Ureter (tissue), 1 donor: ENCODE measurements around the gene SERPINA7. TPM values are rescaled to one million over a fixed set of nuclear protein-coding genes. Genes with fewer than 3 reads are reported as not detected.
"Not testable (repeated sequence)": the region's sequence is repeated elsewhere in the genome, so short reads cannot be mapped to it uniquely, and the experiment has no call there.

Experiments
- DNase-seq: peaks from one replicate; pipeline ENCODE4 v3.0.0-alpha.2; 2020; ENCODE audit warnings: low spot score
- total RNA-seq: library from RNA; stranded (reverse); gene quantifications from one replicate; pipeline ENCODE4 v1.2.4, GENCODE V29; 2023
- donor health status: DM: yes; HTN: yes; CAD: no.

Gene SERPINA7, protein sequence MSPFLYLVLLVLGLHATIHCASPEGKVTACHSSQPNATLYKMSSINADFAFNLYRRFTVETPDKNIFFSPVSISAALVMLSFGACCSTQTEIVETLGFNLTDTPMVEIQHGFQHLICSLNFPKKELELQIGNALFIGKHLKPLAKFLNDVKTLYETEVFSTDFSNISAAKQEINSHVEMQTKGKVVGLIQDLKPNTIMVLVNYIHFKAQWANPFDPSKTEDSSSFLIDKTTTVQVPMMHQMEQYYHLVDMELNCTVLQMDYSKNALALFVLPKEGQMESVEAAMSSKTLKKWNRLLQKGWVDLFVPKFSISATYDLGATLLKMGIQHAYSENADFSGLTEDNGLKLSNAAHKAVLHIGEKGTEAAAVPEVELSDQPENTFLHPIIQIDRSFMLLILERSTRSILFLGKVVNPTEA
- not detected for total RNA-seq

DNA sequence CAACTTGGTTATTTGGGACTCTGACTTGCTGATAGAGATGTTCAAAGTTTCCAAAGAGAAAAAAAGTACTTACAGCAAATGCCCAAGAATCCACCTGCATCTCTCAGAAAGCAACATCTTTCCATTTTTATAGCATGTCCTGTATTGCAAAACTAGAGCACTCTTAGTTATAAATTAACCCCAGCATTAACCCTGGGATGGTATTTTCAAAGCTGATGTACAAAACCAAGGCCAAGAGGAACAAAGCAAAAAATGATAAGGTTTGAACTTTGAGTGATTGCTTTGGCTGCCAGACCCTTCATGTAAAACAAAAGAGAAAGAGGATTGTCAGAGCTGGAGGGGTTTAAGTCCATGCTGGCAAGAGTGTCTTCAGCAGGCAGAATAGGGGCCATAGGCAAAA lies at the start of gene SERPINA7:
SERPINA7 (minus strand) TSS at position 103 of the 400 bp plus-strand sequence. CDS start 1,669 bp downstream, outside the sequence.
- no peak for DNase-seq

DNA sequence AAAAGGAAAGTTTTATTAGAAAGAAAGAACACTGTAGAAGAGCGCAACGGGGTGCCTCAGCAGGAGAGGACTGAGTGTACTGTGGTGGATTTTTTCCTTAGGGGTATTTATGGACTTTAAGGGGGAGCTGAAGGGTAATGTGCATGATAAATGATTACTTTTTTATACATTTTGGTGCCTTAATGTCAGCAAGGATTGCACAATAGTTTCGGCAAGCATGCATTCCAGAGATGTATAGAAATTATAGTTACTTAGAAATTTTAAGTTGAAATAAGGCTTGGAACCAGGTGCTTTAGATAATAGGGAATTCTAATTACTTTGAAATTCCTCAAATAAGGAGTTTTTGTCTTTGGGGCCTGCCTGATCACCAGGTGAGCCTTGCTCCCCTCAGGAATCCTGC lies 30.5 kb upstream of the SERPINA7 start:
- DNase-seq = no peak

DNA sequence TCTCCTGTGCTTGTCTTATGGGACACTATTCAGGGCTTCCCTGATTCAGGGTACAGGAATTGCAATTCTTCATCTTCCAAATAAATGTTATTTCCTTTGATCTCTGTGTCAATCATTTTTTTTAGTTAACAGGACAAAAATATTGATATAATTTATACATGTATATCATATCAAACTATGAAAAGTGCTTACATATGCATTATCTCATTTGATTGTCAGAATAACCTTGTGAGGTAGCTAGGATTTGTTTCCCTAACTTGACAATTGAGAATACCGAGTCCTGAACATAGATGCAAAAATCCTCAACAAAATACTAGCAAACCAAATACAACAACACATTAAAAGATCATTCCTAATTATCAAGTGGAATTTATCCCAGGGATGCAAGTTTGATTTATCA lies 11.5 kb upstream of the SERPINA7 start:
- DNase-seq = no peak

GRCh38 chrX:106042296-106042695 lies 3.8 kb upstream of the SERPINA7 start:
- DNase-seq = no peak

- DNase-seq = no peak
These were observed 2.3 kb upstream of the SERPINA7 start for GRCh38 chrX:106040861-106041260.

- DNase-seq = no peak
These were observed 1.4 kb upstream of the SERPINA7 start for GRCh38 chrX:106039920-106040319.

GRCh38 chrX:106037835-106038473 lies 573 bp downstream of the SERPINA7 start:
- no peak for DNase-seq

GRCh38 chrX:106036716-106037115 lies 1.8 kb downstream of the SERPINA7 start:
- DNase-seq = no peak

DNA sequence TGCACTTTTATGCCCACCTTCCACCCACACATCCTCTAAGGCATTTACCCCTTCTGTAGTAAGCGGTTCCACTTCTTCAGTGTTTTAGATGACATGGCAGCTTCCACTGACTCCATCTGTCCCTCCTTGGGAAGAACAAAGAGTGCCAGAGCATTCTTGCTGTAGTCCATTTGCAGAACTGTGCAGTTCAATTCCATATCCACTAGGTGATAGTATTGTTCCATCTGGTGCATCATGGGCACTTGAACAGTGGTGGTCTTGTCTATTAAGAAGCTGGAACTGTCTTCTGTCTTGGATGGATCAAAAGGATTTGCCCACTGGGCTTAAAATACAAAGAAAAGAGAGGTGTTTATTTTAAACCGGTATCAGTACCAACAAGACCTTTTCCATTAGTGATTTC lies 3.5 kb downstream of the SERPINA7 start:
- DNase-seq = no peak

DNA sequence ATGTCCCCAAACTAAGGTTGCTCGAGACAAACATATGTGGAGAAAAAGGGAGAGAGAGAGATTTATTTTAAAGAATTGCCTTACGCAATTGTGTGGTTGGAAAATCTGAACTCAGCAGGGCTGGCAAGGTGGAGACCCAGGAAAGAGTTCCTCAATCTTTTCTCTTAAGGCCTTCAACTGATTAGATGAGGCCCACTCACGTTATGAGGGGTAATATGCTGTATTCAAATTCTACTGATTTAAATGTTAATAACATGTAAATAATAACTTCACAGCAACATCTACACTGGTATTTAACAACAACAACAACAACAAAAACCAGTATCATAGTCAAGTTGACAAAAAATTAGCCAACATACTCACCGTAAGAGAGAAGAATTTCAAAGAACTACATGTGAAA lies 14.6 kb downstream of the SERPINA7 start:
- no peak for DNase-seq

- no peak for DNase-seq
These were observed 16.3 kb downstream of the SERPINA7 start for GRCh38 chrX:106022238-106022637.

- no peak for DNase-seq
These were observed 24.3 kb downstream of the SERPINA7 start for GRCh38 chrX:106014119-106014775.

- no peak for DNase-seq
These were observed 29.4 kb downstream of the SERPINA7 start for GRCh38 chrX:106009145-106009544.

DNA sequence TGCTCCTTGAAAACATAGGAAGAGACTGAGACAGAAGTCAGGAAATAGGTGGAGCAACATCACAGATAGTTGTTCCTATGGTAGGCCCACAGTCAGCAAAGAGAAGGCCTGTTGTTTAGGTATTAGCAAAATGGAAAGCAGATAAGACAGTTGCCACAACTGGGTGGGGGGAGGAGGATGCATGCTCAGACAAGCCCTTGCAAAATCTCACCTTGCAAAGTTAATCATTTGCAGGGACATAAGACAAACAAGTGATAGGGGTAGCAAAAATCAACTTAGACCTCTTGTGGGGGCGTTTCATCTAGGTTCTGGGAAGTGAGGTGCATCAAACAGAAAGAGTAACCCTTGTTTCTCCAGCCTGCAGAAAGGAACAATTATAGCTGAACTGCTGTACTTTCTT lies 30.7 kb downstream of the SERPINA7 start:
- no peak for DNase-seq

- no peak for DNase-seq
These were observed 32.8 kb downstream of the SERPINA7 start for GRCh38 chrX:106005684-106006083.

DNA sequence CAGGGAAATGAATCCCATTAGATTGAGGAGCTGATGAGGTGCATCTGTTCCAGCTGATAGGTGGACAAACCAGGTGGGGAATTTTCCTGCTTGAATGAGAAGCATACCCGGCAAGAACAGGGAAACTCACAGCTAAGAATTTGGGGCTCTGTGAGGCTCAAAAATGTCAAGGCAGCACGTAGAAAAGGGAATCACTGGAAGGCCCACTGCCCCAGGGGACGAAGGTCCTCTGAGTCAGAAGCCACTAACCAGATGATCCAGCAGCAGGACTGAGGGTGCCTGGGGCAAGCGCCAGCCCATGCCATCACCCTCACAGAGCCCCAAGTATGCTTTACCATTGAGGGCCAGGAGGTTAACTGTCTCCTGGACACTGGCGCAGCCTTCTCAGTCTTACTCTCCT lies 37.9 kb downstream of the SERPINA7 start:
- DNase-seq = not testable (repeated sequence)

- DNase-seq = no peak
These were observed 38.3 kb downstream of the SERPINA7 start for GRCh38 chrX:106000203-106000602.

DNA sequence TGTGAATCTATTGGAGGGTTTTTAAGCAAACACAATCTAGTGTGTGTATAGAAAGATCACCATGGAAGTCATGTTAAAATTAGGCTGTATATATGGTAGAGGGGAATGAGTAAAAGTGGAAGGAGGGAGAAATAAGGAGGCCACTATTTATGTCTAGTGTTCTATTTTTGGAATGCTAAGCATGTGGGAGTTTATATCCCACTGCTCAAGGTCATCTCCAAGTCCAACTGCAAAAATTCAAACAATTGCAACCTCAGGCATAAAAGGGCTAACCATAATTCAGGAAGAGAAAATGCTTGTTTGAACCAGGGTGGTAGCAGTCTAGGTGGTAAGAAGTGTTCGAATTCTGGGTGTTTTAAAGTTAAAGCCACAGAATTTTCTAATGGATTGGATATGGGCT lies 39.2 kb downstream of the SERPINA7 start:
- DNase-seq = no peak

DNA sequence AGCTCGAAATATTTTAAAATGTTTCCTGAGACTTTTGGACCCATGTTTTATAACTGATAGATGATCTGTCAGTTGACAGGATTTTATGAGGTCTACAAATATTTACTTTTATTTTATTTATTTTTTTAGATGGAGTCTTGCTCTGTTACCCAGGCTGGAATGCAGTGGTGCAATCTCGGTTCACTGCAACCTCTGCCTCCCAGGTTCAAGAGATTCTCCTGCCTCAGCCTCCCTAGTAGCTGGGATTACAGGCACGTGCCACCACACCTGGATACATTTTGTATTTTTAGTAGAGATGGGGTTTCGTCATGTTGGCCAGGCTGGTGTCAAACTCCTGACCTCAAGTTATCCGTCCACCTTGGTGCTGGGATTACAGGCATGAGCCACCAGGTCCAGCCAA lies 50.0 kb downstream of the SERPINA7 start:
- not testable (repeated sequence) for DNase-seq
